Duodenal mucosa (tissue), 2 donors: Measurements from ENCODE around the gene CENPVL1.
A peak's percentile ranks its signal among the peaks of the same experiment; 100 is the strongest.

Source experiments
- H3K27ac ChIP-seq: one replicate; pipeline ENCODE4 v1.7.0; 2013; ENCODE audit warnings: low read depth, low read length
- H3K27me3 ChIP-seq, 2 donors: one replicate each; pipeline ENCODE4 v1.7.0; 2013; ENCODE audit warnings: low read length in 2 of 2, control low read depth in 1 of 2; ENCODE audit not compliant: insufficient read depth in 2 of 2, control insufficient read depth in 1 of 2
- H3K36me3 ChIP-seq, 2 donors: one replicate each; pipeline ENCODE4 v1.7.0; 2013; ENCODE audit warnings: low read length in 2 of 2, control low read depth in 1 of 2; ENCODE audit not compliant: insufficient read depth in 2 of 2, control insufficient read depth in 1 of 2
- H3K4me1 ChIP-seq, 2 donors: one replicate each; pipeline ENCODE4 v1.7.0; 2013; ENCODE audit warnings: low read length in 2 of 2, control low read depth in 1 of 2; ENCODE audit not compliant: insufficient read depth in 2 of 2, control insufficient read depth in 1 of 2
- H3K4me3 ChIP-seq, 2 donors: one replicate each; pipeline ENCODE4 v1.7.0; 2013; ENCODE audit warnings: low read length in 2 of 2, low read depth in 1 of 2
- H3K9ac ChIP-seq, 2 donors: one replicate each; pipeline ENCODE4 v1.7.0; 2013; ENCODE audit warnings: low read length in 2 of 2, low read depth in 1 of 2
- H3K9me3 ChIP-seq, 2 donors: one replicate each; pipeline ENCODE4 v1.7.0; 2013; ENCODE audit warnings: low read length in 2 of 2, control low read depth in 1 of 2; ENCODE audit not compliant: control insufficient read depth in 1 of 2

Gene CENPVL1

GRCh38 chrX:51737091-51737490 lies 26.8 kb downstream of the CENPVL1 start:
- no peak overlapping the region for H3K9ac ChIP-seq
- no peaks in the 10 kb centered on the region for H3K4me1 ChIP-seq
- no peak overlapping the region for H3K4me3 ChIP-seq
- H3K27me3 ChIP-seq, result no peaks in the 10 kb centered on the region
- no peaks in the 10 kb centered on the region for H3K9me3 ChIP-seq
- H3K36me3 ChIP-seq, result no peaks in the 10 kb centered on the region
- no peak overlapping the region for H3K27ac ChIP-seq

- peaks cover 0 to 4% of the 10 kb centered on the region in 2 donors for H3K4me1 ChIP-seq
- no peaks in the 10 kb centered on the region for H3K36me3 ChIP-seq
- H3K27me3 ChIP-seq, result no peaks in the 10 kb centered on the region
- H3K27ac ChIP-seq, result no peak overlapping the region
- H3K4me3 ChIP-seq, result peak overlapping the region; percentile 75 to 79
- no peak overlapping the region for H3K9ac ChIP-seq
- no peaks in the 10 kb centered on the region for H3K9me3 ChIP-seq
Observed at GRCh38 chrX:51742586-51742985, 32.3 kb downstream of the CENPVL1 start.

GRCh38 chrX:51743179-51743957 lies 33.1 kb downstream of the CENPVL1 start, which contains the start of gene GSPT2:
Gene GSPT2 (plus strand): TSS chrX:51743442. CDS start chrX:51743627, 185 bp downstream.
- Histone ChIP-seq H3K9me3 (no peaks in the 10 kb centered on the region), H3K27ac (peak within 1 kb of the TSS; percentile 20), H3K9ac (peak within 1 kb of the TSS; percentile 64 to 65), H3K36me3 (no peaks in the 10 kb centered on the region), H3K27me3 (no peaks in the 10 kb centered on the region), H3K4me1 (peaks cover 0 to 4% of the 10 kb centered on the region in 2 donors), H3K4me3 (peak within 1 kb of the TSS; percentile 75 to 79)

GRCh38 chrX:51747671-51748070 lies 37.4 kb downstream of the CENPVL1 start:
- Histone ChIP-seq H3K36me3 (no peaks in the 10 kb centered on the region), H3K4me3 (no peak overlapping the region), H3K9ac (no peak overlapping the region), H3K27me3 (no peaks in the 10 kb centered on the region), H3K9me3 (no peaks in the 10 kb centered on the region), H3K4me1 (peaks cover 0 to 3% of the 10 kb centered on the region in 2 donors), H3K27ac (no peak overlapping the region)

GRCh38 chrX:51759055-51759839 lies 48.9 kb downstream of the CENPVL1 start:
- no peaks in the 10 kb centered on the region for H3K27me3 ChIP-seq
- H3K4me1 ChIP-seq, result no peaks in the 10 kb centered on the region
- no peak overlapping the region for H3K9ac ChIP-seq
- no peak overlapping the region for H3K27ac ChIP-seq
- H3K36me3 ChIP-seq, result no peaks in the 10 kb centered on the region
- H3K9me3 ChIP-seq, result no peaks in the 10 kb centered on the region
- H3K4me3 ChIP-seq, result no peak overlapping the region

- Histone ChIP-seq H3K9me3 (no peaks in the 10 kb centered on the region), H3K27me3 (no peaks in the 10 kb centered on the region), H3K4me3 (no peak overlapping the region), H3K4me1 (no peaks in the 10 kb centered on the region), H3K27ac (no peak overlapping the region), H3K36me3 (no peaks in the 10 kb centered on the region), H3K9ac (no peak overlapping the region)
Observed at GRCh38 chrX:51760657-51761056, 50.3 kb downstream of the CENPVL1 start.
